Brain microvascular endothelial cell (primary cell): ENCODE results near the gene CD4.

Experiments
- DNase-seq: peaks from one replicate; pipeline ENCODE4 v3.0.0-alpha.2; 2020
- H3K27ac ChIP-seq: fragments of 250-450 bp; sonication (Bioruptor Pico); 2 replicates; pipeline ENCODE4 v1.5.1; 2020; ENCODE audit warnings: mild to moderate bottlenecking, moderate library complexity
- H3K27me3 ChIP-seq: fragments of 250-450 bp; sonication (Bioruptor Pico); replicated peaks from 2 replicates; pipeline ENCODE4 v1.5.1; 2020; ENCODE audit warnings: mild to moderate bottlenecking
- H3K36me3 ChIP-seq: fragments of 250-450 bp; sonication (Bioruptor Pico); replicated peaks from 2 replicates; pipeline ENCODE4 v1.5.1; 2020; ENCODE audit warnings: mild to moderate bottlenecking
- H3K4me3 ChIP-seq: 2 replicates; pipeline ENCODE4 v1.5.1; 2011; ENCODE audit warnings: low read depth, mild to moderate bottlenecking, control low read depth, low read length, moderate library complexity
- in situ Hi-C: cut with HindIII; loops from 2 replicates; pipeline ENCODE4 v1.10.0; 2017; ENCODE audit warnings: low sequenced_read_pairs, low pct_ligation_motif_present
- TF ChIP-seq, protein P1 (sequence below): IDR thresholded peaks from 2 replicates; pipeline ENCODE4 v1.5.1; 2011; ENCODE audit warnings: low read depth, mild to moderate bottlenecking, moderate library complexity, low read length, control low read depth, inconsistent platforms; ENCODE audit errors: missing control alignments

Gene CD4

DNA sequence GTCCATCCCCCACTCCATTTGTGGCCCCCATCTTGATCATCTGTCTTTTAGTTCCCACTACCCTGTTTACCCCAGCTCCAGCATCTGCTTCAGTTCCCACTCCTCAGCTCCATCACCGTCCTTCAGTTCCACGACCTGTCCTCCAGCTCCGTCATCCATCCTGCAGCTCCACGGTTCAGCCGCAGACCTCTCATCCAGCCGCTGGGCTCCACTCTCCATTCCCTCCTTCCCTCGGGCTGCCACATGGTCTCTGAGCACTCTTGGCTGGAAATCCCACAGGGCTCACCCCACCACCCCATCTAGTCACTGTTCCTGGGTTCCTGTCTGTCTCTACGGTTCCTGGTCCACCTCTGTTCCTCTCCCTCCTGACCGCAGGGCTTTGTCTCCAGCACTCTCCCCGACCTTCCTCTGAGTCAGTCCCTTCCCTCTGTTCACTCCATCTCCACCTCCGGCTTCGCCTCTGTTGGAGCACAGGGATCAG lies 35.6 kb downstream of the CD4 start:
- H3K36me3 ChIP-seq = no peaks in the 10 kb centered on the region
- H3K27me3 ChIP-seq = no peaks in the 10 kb centered on the region
- in situ Hi-C loops = no loop called here
- TF ChIP-seq, protein P1, sequence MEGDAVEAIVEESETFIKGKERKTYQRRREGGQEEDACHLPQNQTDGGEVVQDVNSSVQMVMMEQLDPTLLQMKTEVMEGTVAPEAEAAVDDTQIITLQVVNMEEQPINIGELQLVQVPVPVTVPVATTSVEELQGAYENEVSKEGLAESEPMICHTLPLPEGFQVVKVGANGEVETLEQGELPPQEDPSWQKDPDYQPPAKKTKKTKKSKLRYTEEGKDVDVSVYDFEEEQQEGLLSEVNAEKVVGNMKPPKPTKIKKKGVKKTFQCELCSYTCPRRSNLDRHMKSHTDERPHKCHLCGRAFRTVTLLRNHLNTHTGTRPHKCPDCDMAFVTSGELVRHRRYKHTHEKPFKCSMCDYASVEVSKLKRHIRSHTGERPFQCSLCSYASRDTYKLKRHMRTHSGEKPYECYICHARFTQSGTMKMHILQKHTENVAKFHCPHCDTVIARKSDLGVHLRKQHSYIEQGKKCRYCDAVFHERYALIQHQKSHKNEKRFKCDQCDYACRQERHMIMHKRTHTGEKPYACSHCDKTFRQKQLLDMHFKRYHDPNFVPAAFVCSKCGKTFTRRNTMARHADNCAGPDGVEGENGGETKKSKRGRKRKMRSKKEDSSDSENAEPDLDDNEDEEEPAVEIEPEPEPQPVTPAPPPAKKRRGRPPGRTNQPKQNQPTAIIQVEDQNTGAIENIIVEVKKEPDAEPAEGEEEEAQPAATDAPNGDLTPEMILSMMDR = no peak
- H3K27ac ChIP-seq = no peak overlapping the region
- peak; percentile 20 for DNase-seq
- peak overlapping the region; percentile 42 for H3K4me3 ChIP-seq

DNA sequence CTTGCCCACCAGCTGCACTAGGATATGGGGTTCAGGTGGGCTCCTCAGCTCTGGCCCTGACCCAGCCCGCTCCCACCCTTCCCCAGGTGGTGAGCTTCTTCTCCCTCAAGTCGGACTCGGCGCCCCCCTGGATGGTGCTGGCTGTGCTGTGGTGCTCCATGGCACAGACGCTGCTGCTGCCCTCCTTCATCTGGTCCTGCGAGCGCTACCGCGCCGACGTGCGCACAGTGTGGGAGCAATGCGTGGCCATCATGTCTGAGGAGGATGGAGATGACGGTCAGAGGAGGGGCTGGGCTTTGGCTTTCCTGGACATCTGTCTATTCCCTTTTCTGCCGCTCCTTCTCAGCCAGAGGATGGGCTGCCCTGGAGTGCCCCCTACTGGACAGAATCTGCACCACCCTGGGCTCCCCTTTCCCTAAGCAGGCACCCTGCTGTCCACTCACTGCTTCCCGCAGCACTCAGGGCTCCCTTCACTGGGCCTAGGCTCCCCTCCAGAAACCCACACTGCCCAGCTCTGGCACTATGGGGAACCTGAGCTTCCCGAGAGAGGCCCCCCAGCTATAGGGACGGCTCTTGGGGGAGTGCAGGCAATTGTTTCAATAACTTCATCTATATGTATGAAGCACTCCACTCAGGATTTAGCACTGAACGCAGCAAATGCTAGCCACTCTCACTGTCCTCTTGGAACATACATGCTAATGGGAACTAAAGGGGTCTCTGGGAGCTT lies 36.2 kb downstream of the CD4 start:
- no peak overlapping the region for H3K27ac ChIP-seq
- peaks cover 4% of the 10 kb centered on the region for H3K36me3 ChIP-seq
- peak; percentile 83 for DNase-seq
- in situ Hi-C loops = no loop called here
- TF ChIP-seq, protein P1 = peak; percentile 95
- peak overlapping the region; percentile 42 for H3K4me3 ChIP-seq
- H3K27me3 ChIP-seq = no peaks in the 10 kb centered on the region

DNA sequence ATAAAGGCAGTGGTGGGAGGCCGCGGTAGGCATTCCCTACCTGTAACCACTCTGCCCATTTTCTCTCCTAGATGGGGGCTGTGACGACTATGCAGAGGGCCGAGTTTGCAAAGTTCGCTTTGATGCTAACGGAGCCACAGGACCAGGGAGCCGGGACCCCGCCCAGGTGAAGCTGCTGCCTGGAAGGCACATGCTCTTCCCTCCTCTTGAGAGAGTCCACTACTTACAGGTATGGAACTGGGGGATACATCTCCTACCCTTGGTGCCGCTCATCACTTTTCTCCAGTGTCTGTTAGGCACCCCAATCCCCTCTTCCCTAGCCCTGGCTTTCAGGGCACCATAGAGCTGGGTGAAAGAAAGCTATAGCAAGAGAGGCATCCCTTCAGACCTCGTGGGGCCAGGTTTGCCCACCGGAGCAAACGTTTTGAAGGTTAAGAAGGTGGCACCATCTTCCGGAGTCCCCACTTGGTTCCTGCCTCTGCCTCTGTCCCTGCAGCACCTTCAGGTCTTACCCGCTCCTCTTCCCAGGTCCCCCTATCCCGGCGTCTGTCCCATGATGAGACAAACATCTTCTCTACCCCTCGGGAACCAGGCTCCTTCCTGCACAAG lies 36.9 kb downstream of the CD4 start:
- in situ Hi-C loops = no loop called here
- Histone ChIP-seq H3K4me3 (no peak overlapping the region), H3K36me3 (peaks cover 11% of the 10 kb centered on the region), H3K27ac (no peak overlapping the region), H3K27me3 (no peaks in the 10 kb centered on the region)
- TF ChIP-seq, protein P1 = no peak
- DNase-seq = no peak

DNA sequence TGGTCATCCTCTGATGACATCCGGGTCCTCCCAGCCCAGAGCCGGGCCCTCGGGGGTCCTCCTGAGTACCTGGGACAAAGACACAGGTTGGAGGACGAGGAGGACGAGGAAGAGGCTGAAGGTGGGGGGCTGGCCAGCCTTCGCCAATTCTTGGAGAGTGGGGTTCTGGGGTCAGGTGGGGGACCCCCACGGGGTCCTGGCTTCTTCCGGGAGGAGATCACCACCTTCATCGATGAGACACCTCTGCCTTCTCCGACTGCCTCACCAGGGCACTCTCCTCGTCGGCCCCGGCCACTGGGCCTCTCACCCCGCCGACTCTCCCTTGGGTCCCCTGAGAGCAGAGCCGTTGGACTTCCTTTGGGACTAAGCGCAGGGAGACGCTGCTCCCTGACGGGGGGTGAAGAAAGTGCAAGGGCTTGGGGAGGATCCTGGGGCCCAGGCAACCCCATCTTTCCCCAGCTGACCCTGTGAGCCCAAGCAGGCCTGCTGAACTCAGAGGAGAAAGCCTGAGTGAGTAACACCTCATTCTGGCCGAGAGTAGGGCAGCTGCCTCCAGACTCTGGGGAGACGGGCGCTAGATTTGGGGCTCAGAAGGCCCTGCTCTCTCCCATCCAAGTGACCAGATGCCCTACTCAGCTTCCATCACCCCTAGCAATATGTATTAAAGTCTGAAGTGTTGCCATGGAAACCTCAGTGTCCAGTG lies 37.6 kb downstream of the CD4 start:
- no peak overlapping the region for H3K4me3 ChIP-seq
- peaks cover 17% of the 10 kb centered on the region for H3K36me3 ChIP-seq
- H3K27me3 ChIP-seq = no peaks in the 10 kb centered on the region
- DNase-seq = no peak
- TF ChIP-seq, protein P1 = no peak
- in situ Hi-C loops = no loop called here
- peak overlapping the region; percentile 2 for H3K27ac ChIP-seq

DNA sequence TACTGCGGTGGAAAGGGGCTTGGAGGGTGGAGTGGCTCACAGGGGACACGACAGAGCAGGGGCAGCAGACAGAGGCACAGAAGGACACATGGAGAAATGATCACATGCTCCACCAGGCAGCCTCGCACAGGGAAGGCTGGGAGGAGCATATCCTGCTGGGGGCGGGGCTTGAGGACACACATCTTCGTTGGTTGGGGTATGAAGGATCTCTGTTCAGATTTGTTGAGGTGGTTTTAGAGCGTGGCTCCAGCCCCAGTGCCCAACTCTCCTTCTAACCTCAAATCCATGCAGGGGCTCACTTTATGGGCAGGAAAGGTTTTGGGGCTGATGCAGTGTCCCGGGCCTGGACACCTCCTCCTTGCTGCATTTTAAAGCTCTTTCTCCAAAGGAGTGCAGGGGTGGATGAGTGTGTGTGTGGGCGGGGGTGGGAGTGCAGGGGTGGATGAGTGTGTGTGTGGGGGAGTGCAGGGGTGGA lies 38.1 kb downstream of the CD4 start:
- H3K27me3 ChIP-seq = no peaks in the 10 kb centered on the region
- H3K36me3 ChIP-seq = peaks cover 21% of the 10 kb centered on the region
- H3K27ac ChIP-seq = peak overlapping the region; percentile 2
- H3K4me3 ChIP-seq = peak overlapping the region; percentile 39
- TF ChIP-seq, protein P1 = no peak
- in situ Hi-C loops = no loop called here
- peak; percentile 81 for DNase-seq
